Renal cortex interstitium (tissue), 15 donors: Measurements from ENCODE around the gene RNF126. TPM values are rescaled to one million over a fixed set of nuclear protein-coding genes. Genes with fewer than 3 reads are reported as not detected.
A peak's percentile ranks its signal among the peaks of the same experiment; 100 is the strongest.
"Not testable (repeated sequence)": the region's sequence is repeated elsewhere in the genome, so short reads cannot be mapped to it uniquely, and the experiment has no call there.

Source experiments
- DNase-seq, 11 donors: peaks; one replicate each; pipeline ENCODE4 v3.0.0-alpha.2; 2013; ENCODE audit warnings: low read depth in 9 of 11, low spot score in 4 of 11; ENCODE audit errors: extremely low read depth in 1 of 11
- long read RNA-seq, 16 experiments: transcript quantifications; one replicate each; lab custom pipeline, GENCODE V29; 2026
- polyA plus RNA-seq, 3 donors: library from polyadenylated mRNA; unstranded; fragments of 120-200 nt; gene quantifications; one replicate each; pipeline ENCODE4 v1.2.1, GENCODE V29; 2013; ENCODE audit not compliant: insufficient read length in 3 of 3

Gene RNF126
- 10 to 100 TPM; 21.1 to 36.8 (median 35.7) TPM for polyA plus RNA-seq
- long read RNA-seq, donor 1, transcript RNF126-201 (9 exons, 1,694 nt) = major isoform, 14 of 14 reads
- long read RNA-seq, donor 1, partial matches to known transcripts = 0 of 14 reads
- long read RNA-seq, donor 1, other reads (novel, unspliced or antisense) = 0 of 14 reads
- long read RNA-seq, donor 2, transcript RNF126-201 (9 exons, 1,694 nt) = major isoform, 5 of 10 reads
- long read RNA-seq, donor 2, partial matches to known transcripts = 0 of 10 reads
- long read RNA-seq, donor 2, other reads (novel, unspliced or antisense) = 0 of 10 reads
- long read RNA-seq, donor 3, transcript RNF126-201 (9 exons, 1,694 nt) = major isoform, 18 of 27 reads
- long read RNA-seq, donor 3, transcript RNF126-203 (9 exons, 963 nt) = minor isoform, 6 of 27 reads
- long read RNA-seq, donor 3, partial matches to known transcripts = 0 of 27 reads
- long read RNA-seq, donor 3, other reads (novel, unspliced or antisense) = 0 of 27 reads
- long read RNA-seq, donor 4, transcript RNF126-201 (9 exons, 1,694 nt) = major isoform, 12 of 14 reads
- long read RNA-seq, donor 4, partial matches to known transcripts = 0 of 14 reads
- long read RNA-seq, donor 4, other reads (novel, unspliced or antisense) = 0 of 14 reads
- long read RNA-seq, donor 5 = 0 reads
- long read RNA-seq, donor 6, transcript RNF126-201 (9 exons, 1,694 nt) = major isoform, 15 of 19 reads
- long read RNA-seq, donor 6, partial matches to known transcripts = 0 of 19 reads
- long read RNA-seq, donor 6, other reads (novel, unspliced or antisense) = 0 of 19 reads
- long read RNA-seq, donor 7, transcript RNF126-201 (9 exons, 1,694 nt) = major isoform, 11 of 17 reads
- long read RNA-seq, donor 7, partial matches to known transcripts = 0 of 17 reads
- long read RNA-seq, donor 7, other reads (novel, unspliced or antisense) = 0 of 17 reads
- long read RNA-seq, donor 8 = 0 reads
- long read RNA-seq, donor 9, transcript RNF126-201 (9 exons, 1,694 nt) = major isoform, 10 of 18 reads
- long read RNA-seq, donor 9, partial matches to known transcripts = 6 of 18 reads
- long read RNA-seq, donor 9, other reads (novel, unspliced or antisense) = 0 of 18 reads
- long read RNA-seq, donor 10, transcript RNF126-201 (9 exons, 1,694 nt) = major isoform, 7 of 10 reads
- long read RNA-seq, donor 10, partial matches to known transcripts = 0 of 10 reads
- long read RNA-seq, donor 10, other reads (novel, unspliced or antisense) = 0 of 10 reads
- long read RNA-seq, donor 11, partial matches to known transcripts = 0 of 6 reads
- long read RNA-seq, donor 11, other reads (novel, unspliced or antisense) = 0 of 6 reads
- long read RNA-seq, donor 12, transcript RNF126-201 (9 exons, 1,694 nt) = major isoform, 6 of 7 reads
- long read RNA-seq, donor 12, partial matches to known transcripts = 0 of 7 reads
- long read RNA-seq, donor 12, other reads (novel, unspliced or antisense) = 0 of 7 reads
- long read RNA-seq, donor 13 = 0 reads
- long read RNA-seq, donor 14, transcript RNF126-201 (9 exons, 1,694 nt) = major isoform, 13 of 14 reads
- long read RNA-seq, donor 14, partial matches to known transcripts = 0 of 14 reads
- long read RNA-seq, donor 14, other reads (novel, unspliced or antisense) = 0 of 14 reads
- long read RNA-seq, donor 15, transcript RNF126-201 (9 exons, 1,694 nt) = major isoform, 7 of 7 reads
- long read RNA-seq, donor 15, partial matches to known transcripts = 0 of 7 reads
- long read RNA-seq, donor 15, other reads (novel, unspliced or antisense) = 0 of 7 reads
- long read RNA-seq, donor 16, transcript RNF126-201 (9 exons, 1,694 nt) = major isoform, 35 of 51 reads
- long read RNA-seq, donor 16, partial matches to known transcripts = 5 of 51 reads
- long read RNA-seq, donor 16, other reads (novel, unspliced or antisense) = 0 of 51 reads

DNA sequence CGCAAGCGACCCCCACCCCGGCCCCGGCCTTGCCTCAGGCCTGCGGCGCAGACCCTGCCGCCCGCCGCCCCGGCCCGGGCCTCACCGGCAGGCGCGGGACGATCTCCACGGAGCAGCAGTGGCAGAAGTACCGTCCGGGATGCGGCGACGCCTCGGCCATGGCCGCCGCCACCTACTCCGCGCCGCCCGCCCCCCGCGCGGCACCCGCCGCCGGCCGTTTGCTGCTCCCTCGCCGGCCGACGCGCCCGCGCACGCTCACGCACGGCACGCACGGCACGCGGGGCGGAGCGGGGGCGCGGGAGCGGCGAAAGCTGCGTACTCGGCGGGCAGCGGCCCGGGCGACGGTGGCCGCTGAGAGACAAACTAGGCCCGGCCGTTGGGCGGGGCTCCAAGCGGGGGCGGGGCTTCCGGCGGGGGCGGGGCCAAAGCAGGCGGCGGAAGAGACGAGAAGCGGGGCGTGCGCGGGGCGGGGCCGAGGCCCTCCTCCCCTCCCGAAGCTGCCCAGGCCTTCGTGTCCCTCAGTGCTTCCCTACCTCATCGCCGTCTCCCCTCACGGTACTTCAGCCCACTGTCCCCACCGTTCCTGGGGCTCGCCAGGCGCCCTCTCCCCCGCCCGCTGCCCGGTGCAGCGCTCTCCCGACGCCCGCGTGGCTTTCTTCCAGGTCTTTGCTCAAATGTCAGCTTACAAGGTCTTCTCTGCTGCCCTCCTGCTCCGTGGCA, at the start of gene RNF126:
Gene RNF126 (minus strand): TSS at position 253 of the 720 bp plus-strand sequence. CDS start 93 bp downstream, at position 160.
- DNase-seq = peak in 9 of 11 donors; percentile 66 to 87 (median 83)

DNA sequence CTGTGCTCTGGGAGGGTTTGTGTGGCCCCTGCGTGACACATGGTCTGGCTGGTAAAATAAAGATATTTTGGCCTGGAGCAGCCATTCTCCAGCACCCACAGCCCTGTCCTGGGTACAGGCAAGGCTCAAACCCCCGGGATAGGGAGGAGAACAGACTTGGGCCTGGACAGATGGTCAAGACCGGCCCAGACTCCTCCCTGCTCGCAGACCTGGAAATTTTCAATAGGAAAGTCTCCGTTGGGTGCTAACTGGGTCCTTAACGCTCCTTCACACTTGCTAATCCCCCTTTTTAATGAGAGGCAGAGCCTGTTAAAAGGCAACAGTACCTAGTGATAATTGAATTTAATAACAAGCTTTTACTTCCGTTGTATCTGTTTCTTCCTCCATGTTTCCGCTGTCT, 48.2 kb upstream of the RNF126 start:
- DNase-seq = no peak

DNA sequence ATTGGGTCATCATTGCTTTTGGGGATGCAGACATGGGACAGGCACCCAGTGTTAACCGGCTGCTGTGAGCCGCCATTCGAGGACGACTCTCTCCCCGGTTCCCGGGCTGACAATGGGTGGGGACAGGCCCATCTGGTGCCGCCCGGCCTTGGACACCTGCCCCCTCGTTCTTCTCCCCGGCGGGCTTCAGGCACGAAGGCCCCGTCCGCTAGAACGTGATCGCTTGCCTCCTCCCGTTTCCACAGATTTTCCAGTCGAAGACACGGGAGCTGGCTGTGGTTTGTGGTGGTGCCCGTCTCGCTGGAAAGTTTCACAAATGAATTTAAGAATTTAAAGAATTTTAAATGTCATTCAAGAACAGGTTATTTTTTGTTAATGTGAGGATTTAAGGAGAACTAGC, 47.8 kb upstream of the RNF126 start:
- no peak for DNase-seq

DNA sequence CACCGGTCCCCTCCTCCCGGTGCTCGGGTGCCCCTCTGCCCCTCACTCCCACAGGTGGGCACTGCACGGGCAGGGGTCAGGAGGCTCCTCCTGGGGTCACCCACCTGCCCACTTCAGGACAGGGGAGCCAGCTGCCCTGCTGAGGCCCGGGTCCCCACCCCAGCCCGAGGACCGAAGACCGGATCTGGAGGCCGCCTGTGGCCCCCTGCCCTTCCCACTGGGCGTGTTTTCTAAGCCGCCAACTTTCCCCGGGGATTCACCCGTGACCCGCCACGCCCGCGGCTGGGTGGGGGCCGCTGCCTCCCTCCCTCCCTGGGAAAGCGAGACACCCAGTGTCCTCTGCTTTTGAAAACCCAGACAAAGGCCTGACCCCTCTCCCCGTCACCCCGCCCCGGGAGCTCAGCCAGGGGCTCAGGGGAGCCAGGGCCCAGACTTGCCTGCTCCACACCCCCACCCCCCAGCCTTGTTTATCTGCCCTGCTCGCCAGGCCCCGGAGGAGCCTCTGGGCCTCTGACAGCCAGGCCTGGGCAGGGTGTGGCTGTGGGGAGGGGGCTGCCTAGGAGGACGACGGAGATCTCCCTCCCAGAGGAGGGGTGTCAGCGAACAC, 47.1 kb upstream of the RNF126 start:
- DNase-seq = no peak

DNA sequence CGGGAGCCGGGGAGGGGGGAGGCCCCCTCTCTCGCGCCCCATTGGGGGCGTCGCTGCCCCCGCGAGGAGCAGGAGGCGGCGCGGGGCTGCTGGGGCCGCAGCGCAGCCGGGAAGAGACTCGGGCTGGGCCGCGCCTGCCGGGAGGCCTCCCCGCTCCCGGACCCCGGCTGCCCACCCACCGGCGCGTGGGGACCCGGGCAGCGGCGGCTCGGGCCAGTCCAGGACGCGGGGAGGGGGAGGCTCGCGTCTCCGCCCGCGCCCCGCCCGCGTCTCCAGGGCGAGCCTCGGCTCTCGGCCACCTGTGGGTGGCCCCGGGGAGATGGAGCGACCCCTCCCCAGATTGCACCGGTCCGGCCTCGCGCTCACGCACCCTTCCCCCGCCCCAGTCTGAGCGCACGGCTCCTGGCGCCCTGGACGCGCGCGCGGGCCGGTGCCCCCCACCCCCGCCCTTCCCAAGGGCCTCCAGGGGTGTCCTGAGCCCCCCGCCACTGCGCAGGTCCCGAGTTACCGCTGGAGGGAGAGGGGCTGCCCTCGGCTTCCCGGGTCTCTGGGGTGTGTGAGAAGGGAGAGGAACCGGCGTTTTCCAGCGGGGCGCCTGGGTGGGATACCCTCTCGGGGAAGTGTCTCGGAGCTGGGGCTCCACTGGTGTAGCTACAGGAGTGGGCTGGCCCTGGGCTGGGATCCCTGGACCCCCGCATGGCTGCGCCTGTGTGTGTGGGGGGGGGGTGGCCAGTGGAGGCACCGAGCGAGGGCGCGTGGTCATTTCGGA, 46.4 kb upstream of the RNF126 start:
- no peak for DNase-seq

DNA sequence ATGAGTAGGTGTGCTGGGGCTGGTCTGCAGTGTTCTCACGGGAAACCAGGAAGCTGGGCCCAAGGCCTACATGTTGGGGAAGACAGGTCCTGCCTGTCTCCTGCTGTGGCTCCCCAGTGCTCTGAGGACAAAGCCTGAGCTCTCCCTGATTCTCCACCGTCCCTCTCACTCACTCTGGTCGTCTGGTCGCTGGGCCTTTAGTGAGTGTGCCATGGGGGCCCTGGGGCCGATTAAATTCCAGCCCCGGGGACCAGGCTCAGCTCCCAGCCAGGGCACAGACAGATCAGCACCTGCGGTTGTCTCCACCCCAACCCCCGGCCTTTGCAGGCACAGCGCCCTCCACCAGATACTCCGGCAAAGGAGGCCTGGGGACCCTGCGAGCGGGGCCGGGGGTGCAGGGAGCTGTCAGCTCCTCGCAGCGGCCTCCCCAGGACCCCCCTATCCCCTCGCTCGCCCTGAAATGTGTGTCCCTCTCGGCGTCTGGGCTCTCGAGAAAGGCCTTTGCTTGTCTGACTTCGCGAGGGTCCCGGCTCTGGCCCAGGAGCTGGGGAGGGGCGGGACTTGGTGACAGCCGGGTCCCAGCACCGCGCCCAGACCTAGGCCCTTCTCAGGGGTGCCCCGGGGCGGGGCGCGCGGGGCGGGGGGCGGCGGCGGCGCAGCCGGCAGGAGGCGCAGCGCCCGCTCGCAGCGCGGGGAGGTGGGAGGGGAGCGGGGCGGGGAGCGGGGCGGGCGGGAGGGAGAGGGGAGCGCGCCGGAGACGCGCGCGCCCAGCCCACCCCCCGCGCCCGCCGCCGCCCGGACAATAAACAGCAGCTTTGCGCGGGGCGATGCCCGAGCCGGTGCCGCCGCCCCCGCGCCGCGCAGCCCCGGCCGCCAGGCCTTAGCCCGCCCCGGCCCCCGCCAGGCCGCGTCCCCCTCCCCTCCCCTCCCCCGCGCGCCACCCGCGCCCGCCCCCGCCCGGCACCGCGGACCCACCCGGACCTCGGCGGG, 45.4 kb upstream of the RNF126 start, which contains the start of gene PALM:
Gene PALM (plus strand): TSS at position 782 of the 990 bp plus-strand sequence. CDS start 212 bp downstream, outside the sequence.
- peak in 1 of 11 donors; percentile 46 for DNase-seq

DNA sequence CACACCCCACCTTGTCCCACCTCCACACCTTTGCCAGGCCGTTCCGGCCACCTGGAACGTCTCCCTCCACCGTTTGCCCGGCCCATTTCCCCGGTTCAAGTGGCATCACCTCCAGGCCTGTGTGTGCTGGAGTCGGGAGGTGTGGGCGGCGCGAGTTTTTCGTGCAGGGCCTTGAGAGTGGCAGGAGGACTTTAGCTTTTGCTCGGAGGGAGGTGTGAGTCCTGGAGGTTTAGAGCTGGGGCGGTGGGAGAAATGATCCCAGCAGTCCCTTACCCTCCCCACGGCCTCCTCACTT, 41.4 kb upstream of the RNF126 start:
- DNase-seq = no peak

DNA sequence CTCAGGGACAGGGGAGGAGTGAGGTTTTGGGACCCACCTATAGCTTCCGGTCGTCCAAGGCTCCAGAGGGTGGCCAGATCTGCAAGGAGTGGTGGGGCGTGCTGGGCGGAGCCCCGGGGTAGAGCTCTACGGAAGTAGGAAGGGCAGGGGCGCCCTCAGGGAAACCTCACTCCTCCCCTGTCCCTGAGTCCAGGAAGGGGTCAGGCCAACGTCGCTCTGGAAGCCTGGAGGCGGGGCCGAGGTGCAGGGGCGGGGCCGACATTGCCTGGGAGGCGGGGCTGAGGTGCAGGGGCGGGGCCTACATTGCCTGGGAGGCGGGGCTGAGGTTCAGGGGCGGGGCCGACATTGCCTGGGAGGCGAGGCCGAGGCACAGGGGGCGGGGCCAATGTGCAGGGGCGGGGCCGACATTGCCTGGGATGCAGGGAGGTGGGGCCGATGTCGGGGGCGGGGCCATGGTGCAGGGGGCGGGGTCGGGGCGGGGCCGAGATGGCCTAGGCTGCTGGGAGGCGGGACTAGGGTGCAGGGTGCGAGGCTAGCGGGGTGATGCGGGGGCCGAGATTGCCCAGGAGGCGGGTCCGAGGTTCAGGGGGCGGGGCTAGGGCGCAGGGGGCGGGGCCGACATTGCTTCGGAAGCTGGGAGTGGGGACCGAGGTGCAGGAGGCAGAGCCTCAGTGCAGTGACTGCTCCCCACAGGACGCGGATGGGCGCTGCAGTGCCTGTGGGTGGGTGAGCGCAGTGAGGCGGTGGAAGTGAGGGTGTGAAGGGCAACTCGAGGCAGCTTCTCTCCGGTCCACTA, 40.8 kb upstream of the RNF126 start:
- DNase-seq = no peak

DNA sequence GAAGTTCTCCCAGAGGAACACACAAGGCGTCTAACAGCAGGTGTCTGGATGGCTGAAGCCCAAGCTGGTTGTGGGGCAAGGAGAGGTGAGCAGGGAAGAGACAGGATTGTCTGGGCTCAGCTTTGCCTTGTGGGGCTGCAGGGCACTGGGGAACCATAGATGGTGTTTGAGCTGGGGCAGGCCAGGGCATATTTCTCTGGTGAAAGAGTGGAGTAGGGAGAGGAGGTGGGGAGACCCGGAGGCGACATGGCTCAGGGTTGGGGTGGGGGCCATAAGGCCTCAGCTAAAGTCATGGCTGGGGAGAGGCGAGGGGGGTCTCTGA, 40.3 kb upstream of the RNF126 start:
- no peak for DNase-seq

DNA sequence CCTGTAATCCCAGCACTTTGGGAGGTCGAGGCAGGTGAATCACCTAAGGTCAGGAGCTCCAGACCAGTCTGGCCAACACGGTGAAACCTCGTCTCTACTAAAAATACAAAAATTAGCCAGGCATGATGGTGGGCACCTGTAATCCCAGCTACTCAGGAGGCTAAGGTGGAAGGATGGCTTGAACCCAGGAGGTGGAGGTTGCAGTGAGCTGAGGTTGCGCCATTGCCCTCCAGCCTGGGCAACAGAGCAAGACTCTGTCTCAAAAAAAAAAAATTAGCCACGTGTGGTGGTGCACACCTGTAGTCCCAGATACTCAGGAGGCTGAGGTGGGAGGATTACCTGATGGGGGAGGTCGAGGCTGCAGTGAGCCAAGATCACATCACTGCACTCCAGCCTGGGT, 39.8 kb upstream of the RNF126 start:
- DNase-seq = not testable (repeated sequence)

DNA sequence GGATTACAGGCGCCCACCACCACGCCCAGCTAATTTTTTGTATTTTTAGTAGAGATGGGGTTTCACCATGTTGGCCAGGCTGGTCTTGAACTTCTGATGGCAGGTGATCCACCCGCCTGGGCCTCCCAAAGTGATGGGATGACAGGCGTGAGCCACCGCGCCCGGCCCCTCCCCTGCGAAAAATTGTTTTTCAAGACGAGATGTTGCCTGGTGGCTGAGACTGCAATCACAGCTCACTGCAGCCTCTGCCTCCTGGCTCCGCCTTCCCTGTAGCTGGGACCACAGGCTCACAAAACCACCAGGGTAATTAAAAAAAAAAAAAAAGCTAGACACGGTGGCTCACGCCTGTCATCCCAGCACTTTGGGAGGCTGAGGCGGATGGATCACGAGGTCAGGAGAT, 36.9 kb upstream of the RNF126 start:
- DNase-seq = not testable (repeated sequence)

DNA sequence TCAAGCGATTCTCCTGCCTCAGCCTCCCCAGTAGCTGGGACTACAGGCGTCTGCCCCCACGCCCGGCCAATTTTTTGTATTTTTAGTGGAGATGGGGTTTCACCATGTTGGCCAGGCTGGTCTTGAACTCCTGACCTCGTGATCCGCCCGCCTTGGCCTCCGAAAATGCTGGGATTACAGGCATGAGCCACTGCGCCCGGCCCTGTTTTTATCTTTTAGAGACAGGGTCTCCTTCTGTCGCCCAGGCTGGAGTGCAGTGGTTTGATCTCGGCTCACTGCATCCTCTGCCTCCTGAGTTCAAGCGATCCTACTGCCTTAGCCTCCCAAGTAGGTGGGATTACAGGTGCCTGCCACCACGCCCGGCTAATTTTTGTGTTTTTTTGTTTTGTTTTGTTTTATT, 35.5 kb upstream of the RNF126 start:
- not testable (repeated sequence) for DNase-seq

DNA sequence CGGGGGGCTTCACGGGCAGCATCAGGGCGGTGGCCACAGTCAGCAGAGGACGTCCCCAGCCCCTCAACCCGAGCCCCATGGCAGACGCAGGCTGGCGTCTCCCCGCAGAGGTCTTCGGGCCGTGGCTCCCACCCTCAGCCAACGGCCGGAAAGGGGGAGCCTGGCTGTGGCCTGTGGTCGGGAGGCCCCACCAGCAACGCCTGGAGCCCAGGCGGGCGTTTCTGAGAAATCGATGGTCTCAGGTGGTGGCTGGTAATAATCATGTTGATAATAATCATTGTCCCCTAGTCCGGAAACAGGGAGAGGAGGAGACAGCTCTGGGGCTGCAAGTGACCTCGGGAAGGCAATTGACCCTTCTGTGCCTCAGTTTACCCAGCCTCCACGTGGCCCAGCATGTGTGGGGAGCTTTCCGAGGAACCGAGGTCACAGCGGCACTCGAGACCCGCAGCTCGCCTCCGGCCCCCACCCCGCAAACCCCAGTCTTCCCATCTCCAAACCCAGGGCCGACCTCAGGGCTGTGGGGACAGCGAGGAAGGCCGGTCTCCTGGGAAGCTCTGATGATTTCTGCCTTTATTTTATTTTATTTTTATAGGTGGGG, 32.4 kb upstream of the RNF126 start, which contains the start of gene PRSS57:
Gene PRSS57 (minus strand): TSS at position 101 of the 598 bp plus-strand sequence. CDS start 22 bp downstream, at position 79.
- DNase-seq = no peak
